Uterus (tissue), 2 donors: ENCODE data around the gene RIIAD1.

Experiments
- POLR2A ChIP-seq, 2 donors: fragments of 450-650 bp; IDR thresholded peaks; one replicate each; pipeline ENCODE4 v1.6.1; 2016; ENCODE audit warnings: antibody characterized with exemption in 2 of 2, mild to moderate bottlenecking in 1 of 2, moderate library complexity in 1 of 2
- TF ChIP-seq, protein P1 (sequence below), 4 experiments: fragments of 200-600 bp in 2 of 4; fragments of 450-650 bp in 2 of 4; sonication (generic) in 2 of 4; IDR thresholded peaks; one replicate each; pipeline ENCODE4 v1.5.1; 2016 to 2019; ENCODE audit warnings: antibody characterized with exemption in 4 of 4, mild to moderate bottlenecking in 2 of 4, moderate library complexity in 1 of 4

- no peak for TF ChIP-seq POLR2A (IDR thresholded peaks at IDR 0.05)
- TF ChIP-seq, protein P1, sequence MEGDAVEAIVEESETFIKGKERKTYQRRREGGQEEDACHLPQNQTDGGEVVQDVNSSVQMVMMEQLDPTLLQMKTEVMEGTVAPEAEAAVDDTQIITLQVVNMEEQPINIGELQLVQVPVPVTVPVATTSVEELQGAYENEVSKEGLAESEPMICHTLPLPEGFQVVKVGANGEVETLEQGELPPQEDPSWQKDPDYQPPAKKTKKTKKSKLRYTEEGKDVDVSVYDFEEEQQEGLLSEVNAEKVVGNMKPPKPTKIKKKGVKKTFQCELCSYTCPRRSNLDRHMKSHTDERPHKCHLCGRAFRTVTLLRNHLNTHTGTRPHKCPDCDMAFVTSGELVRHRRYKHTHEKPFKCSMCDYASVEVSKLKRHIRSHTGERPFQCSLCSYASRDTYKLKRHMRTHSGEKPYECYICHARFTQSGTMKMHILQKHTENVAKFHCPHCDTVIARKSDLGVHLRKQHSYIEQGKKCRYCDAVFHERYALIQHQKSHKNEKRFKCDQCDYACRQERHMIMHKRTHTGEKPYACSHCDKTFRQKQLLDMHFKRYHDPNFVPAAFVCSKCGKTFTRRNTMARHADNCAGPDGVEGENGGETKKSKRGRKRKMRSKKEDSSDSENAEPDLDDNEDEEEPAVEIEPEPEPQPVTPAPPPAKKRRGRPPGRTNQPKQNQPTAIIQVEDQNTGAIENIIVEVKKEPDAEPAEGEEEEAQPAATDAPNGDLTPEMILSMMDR (IDR thresholded peaks at IDR 0.05): no peak
Observed at GRCh38 chr1:151706464-151707415, 14.6 kb upstream of the RIIAD1 start.
